SK-N-SH (cell line): ENCODE results near the gene TADA3. TPM values are rescaled to one million over a fixed set of nuclear protein-coding genes. Genes with fewer than 3 reads are reported as not detected.

ENCODE experiments used
- CTCF ChIA-PET: fragments of 300-600, 350-600 bp; formaldehyde crosslinking; extraction: SDS; loops from one replicate; lab custom pipeline; 2021; lab: Yijun Ruan, JAX
- POLR2A ChIA-PET: fragments of 350-600 bp; sonication (Branson Sonifier 250); formaldehyde crosslinking; extraction: SDS; loops from one replicate; lab custom pipeline; 2020; ENCODE audit warnings: antibody characterized with exemption, inconsistent platforms; lab: Yijun Ruan, JAX
- DNase-seq: peaks from one replicate; pipeline ENCODE4 v3.0.0; 2012
- H2AFZ ChIP-seq: fragments of 200-600 bp; sonication (generic); 2 replicates; pipeline ENCODE4 v1.8.1; 2016; ENCODE audit warnings: antibody characterized with exemption, mild to moderate bottlenecking, low read depth
- H3F3A ChIP-seq: fragments of 200-600 bp; sonication (generic); replicated peaks from 2 replicates; pipeline ENCODE3; 2016; ENCODE audit warnings: antibody characterized with exemption, mild to moderate bottlenecking; ENCODE audit not compliant: insufficient read depth
- H3K27ac ChIP-seq, 2 experiments: fragments of 200-500 bp in 1 of 2; fragments of 200-600 bp in 1 of 2; sonication (Bioruptor generic) in 1 of 2; sonication (generic), shearing (Covaris generic) in 1 of 2; 2 replicates each; pipeline versions ENCODE4 v1.5.1 to v1.6.1; 2014 to 2016; ENCODE audit warnings: low read depth in 2 of 2, inconsistent platforms in 1 of 2, low read length in 1 of 2, mild to moderate bottlenecking in 1 of 2, mixed read lengths in 1 of 2
- H3K27me3 ChIP-seq: fragments of 200-600 bp; sonication (generic), shearing (Covaris generic); 2 replicates; pipeline ENCODE4 v1.6.1; 2016; ENCODE audit warnings: mixed run types; ENCODE audit not compliant: insufficient read depth
- H3K36me3 ChIP-seq, 2 experiments: fragments of 200-500 bp in 1 of 2; fragments of 200-600 bp in 1 of 2; sonication (Bioruptor generic) in 1 of 2; sonication (generic) in 1 of 2; replicated peaks in 1 of 2; 2 replicates each; pipeline versions ENCODE3 to v1.5.1; 2014 to 2016; ENCODE audit warnings: low read length in 1 of 2, mild to moderate bottlenecking in 1 of 2; ENCODE audit not compliant: insufficient read depth in 2 of 2, control insufficient read depth in 1 of 2
- H3K4me1 ChIP-seq, 2 experiments: fragments of 200-500 bp in 1 of 2; fragments of 200-600 bp in 1 of 2; sonication (Bioruptor generic) in 1 of 2; sonication (generic), shearing (Covaris generic) in 1 of 2; 2 replicates each; pipeline versions ENCODE4 v1.5.1 to v1.6.1; 2014 to 2016; ENCODE audit warnings: low read depth in 1 of 2, low read length in 1 of 2, mixed run types in 1 of 2; ENCODE audit not compliant: insufficient read depth in 2 of 2, control insufficient read depth in 1 of 2
- H3K4me2 ChIP-seq: fragments of 200-600 bp; sonication (generic), shearing (Covaris generic); 2 replicates; pipeline ENCODE4 v1.6.1; 2017; ENCODE audit warnings: mixed run types
- H3K4me3 ChIP-seq, 2 experiments: fragments of 200-500 bp in 1 of 2; fragments of 200-600 bp in 1 of 2; sonication (Bioruptor generic) in 1 of 2; sonication (generic), shearing (Covaris generic) in 1 of 2; 2 replicates each; pipeline versions ENCODE4 v1.5.1 to v1.8.1; 2014 to 2016; ENCODE audit warnings: low read depth in 2 of 2, inconsistent platforms in 1 of 2, low read length in 1 of 2, mild to moderate bottlenecking in 1 of 2, mixed read lengths in 1 of 2, moderate library complexity in 1 of 2
- H3K79me2 ChIP-seq: fragments of 200-600 bp; sonication (generic); 2 replicates; pipeline ENCODE4 v1.8.1; 2017; ENCODE audit warnings: mild to moderate bottlenecking; ENCODE audit not compliant: insufficient read depth
- H3K9ac ChIP-seq: fragments of 200-600 bp; sonication (generic); 2 replicates; pipeline ENCODE4 v1.6.1; 2017; ENCODE audit warnings: mixed run types
- H3K9me2 ChIP-seq: fragments of 200-600 bp; sonication (generic); 2 replicates; pipeline ENCODE4 v1.6.1; 2017; ENCODE audit warnings: mixed run types
- H3K9me3 ChIP-seq: fragments of 200-600 bp; sonication (generic); 2 replicates; pipeline ENCODE4 v1.6.1; 2017; ENCODE audit warnings: mixed run types, mild to moderate bottlenecking, moderate library complexity
- H4K20me1 ChIP-seq: fragments of 200-600 bp; sonication (generic); 2 replicates; pipeline ENCODE4 v1.6.1; 2017; ENCODE audit warnings: mild to moderate bottlenecking, mixed run types; ENCODE audit not compliant: insufficient read depth
- CHD2 ChIP-seq: fragments of 150-350 bp; IDR thresholded peaks from 2 replicates; pipeline ENCODE4 v1.6.1; 2018; ENCODE audit warnings: low read length; ENCODE audit not compliant: partially characterized antibody
- FOXM1 ChIP-seq: IDR thresholded peaks from 2 replicates; pipeline ENCODE4 v1.4.0; 2012; ENCODE audit warnings: low read depth, mild to moderate bottlenecking
- GABPA ChIP-seq: IDR thresholded peaks from 2 replicates; pipeline ENCODE4 v1.4.0; 2012; ENCODE audit warnings: low read depth, mild to moderate bottlenecking
- MEF2A ChIP-seq: IDR thresholded peaks from 2 replicates; pipeline ENCODE4 v1.4.0; 2012; ENCODE audit warnings: low read depth, borderline replicate concordance
- RXRA ChIP-seq: IDR thresholded peaks from 2 replicates; pipeline ENCODE4 v1.4.0; 2012; ENCODE audit warnings: low read depth, mild to moderate bottlenecking, borderline replicate concordance
- SMC3 ChIP-seq: IDR thresholded peaks from 2 replicates; pipeline ENCODE4 v1.6.1; 2012; ENCODE audit warnings: low read depth, low read length, improper control_type of control experiment
- TAF1 ChIP-seq: IDR thresholded peaks from 2 replicates; pipeline ENCODE4 v1.6.1; 2012; ENCODE audit warnings: low read depth, mild to moderate bottlenecking, low read length, moderate library complexity, borderline replicate concordance
- TCF12 ChIP-seq: IDR thresholded peaks from 2 replicates; pipeline ENCODE4 v1.4.0; 2012
- ZBTB33 ChIP-seq: IDR thresholded peaks from 2 replicates; pipeline ENCODE4 v1.4.0; 2012; ENCODE audit warnings: low read depth, borderline replicate concordance
- WGBS: methylation state at CpG from one replicate; pipeline ENCODE4 v1.1.6; 2017; ENCODE audit warnings: low lambda C conversion rate; 5-methylcytosine and 5-hydroxymethylcytosine counted together
- polyA plus RNA-seq, 3 experiments: library from polyadenylated mRNA; depleted of rRNA; stranded (reverse); fragments of >200 nt; gene quantifications; 2 replicates each; pipeline ENCODE4 v1.2.3, GENCODE V29; 2012
- TF ChIP-seq, protein P1 (sequence below): fragments of 150-350 bp; IDR thresholded peaks from 2 replicates; pipeline ENCODE4 v1.6.1; 2016; ENCODE audit warnings: mild to moderate bottlenecking, low read depth, low read length
- TF ChIP-seq, protein P2 (sequence below): IDR thresholded peaks from 2 replicates; pipeline ENCODE4 v1.6.1; 2012; ENCODE audit warnings: mild to moderate bottlenecking, low read depth, low read length, moderate library complexity
- TF ChIP-seq, protein P3 (sequence below): fragments of 150-350 bp; IDR thresholded peaks from 2 replicates; pipeline ENCODE4 v1.6.1; 2017; ENCODE audit warnings: antibody characterized with exemption, low read length, low read depth, borderline replicate concordance

The TADA3 gene
- polyA plus RNA-seq, 1 of the 3 experiments (the other 2 are of a cell fraction) = 102 TPM

DNA sequence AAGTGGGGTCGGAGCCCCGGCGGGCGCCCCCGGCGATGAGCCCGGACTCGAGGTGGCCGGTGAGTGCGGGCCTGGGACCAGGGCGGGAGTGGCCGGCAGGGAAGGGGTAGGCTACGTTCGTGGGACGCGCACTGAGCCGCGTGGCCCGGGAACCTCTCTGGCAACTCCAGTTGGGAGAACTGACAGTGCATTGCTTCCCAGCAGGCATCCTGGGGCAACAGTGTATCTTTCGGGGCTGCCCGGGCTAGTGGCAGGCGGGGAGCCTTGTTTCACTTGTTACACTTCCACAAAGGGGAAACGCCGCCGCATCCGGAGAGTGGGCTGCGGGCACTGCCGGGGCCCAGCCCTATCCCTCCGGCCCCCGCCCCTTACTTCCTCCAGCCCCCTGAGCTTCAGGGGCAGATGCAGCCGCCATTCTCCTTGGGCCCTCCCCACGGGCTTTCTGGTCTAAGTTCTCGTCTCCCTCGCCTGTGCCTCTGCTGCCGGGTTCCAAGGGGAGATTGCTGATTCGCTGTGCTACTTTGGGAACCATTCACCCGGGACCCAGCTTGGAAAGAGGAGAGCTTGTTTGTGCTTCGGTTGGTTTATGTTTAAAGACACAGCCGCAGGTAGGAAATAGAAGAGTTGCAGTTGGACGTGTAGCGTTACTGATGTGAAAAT, 60.1 kb downstream of the TADA3 start:
- Histone ChIP-seq H3K4me3 (peak overlapping the region; percentile 84 to 91), H3K9me2 (no peaks in the 10 kb centered on the region), H4K20me1 (peaks cover 25% of the 10 kb centered on the region), H3K27ac (peak overlapping the region; percentile 95 to 98; a peak in 2 of 4 replicates), H3K36me3 (peaks cover 19 to 26% of the 10 kb centered on the region in 2 experiments), H3K9me3 (no peaks in the 10 kb centered on the region), H3K79me2 (peaks cover 56% of the 10 kb centered on the region), H3K27me3 (no peaks in the 10 kb centered on the region), H3F3A (peaks cover 14% of the 10 kb centered on the region), H3K4me2 (peak overlapping the region; percentile 100), H3K4me1 (peaks cover 5 to 12% of the 10 kb centered on the region in 2 experiments; a peak in 1 of 4 replicates), H3K9ac (peak overlapping the region; percentile 98), H2AFZ (peak overlapping the region; percentile 99)
- DNase-seq = no peak
- ChIA-PET POLR2A (interaction anchor here (1.2 to 4.4 kb wide), 2 partner anchors 13 to 18 kb away, joined by 3 to 22 read pairs; partner anchors contain the start of gene OGG1), CTCF (interaction anchor here (0.9 to 2.1 kb wide), 5 partner anchors 12 to 555 kb away, joined by 3 to 10 read pairs (median 4); partner anchors contain the start of gene OGG1)
- TF ChIP-seq, protein P1, sequence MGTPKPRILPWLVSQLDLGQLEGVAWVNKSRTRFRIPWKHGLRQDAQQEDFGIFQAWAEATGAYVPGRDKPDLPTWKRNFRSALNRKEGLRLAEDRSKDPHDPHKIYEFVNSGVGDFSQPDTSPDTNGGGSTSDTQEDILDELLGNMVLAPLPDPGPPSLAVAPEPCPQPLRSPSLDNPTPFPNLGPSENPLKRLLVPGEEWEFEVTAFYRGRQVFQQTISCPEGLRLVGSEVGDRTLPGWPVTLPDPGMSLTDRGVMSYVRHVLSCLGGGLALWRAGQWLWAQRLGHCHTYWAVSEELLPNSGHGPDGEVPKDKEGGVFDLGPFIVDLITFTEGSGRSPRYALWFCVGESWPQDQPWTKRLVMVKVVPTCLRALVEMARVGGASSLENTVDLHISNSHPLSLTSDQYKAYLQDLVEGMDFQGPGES = no peak
- TF ChIP-seq SMC3 = no peak
- no peak for TF ChIP-seq TCF12
- no peak for TF ChIP-seq FOXM1
- no peak for TF ChIP-seq MEF2A
- TF ChIP-seq, protein P2, sequence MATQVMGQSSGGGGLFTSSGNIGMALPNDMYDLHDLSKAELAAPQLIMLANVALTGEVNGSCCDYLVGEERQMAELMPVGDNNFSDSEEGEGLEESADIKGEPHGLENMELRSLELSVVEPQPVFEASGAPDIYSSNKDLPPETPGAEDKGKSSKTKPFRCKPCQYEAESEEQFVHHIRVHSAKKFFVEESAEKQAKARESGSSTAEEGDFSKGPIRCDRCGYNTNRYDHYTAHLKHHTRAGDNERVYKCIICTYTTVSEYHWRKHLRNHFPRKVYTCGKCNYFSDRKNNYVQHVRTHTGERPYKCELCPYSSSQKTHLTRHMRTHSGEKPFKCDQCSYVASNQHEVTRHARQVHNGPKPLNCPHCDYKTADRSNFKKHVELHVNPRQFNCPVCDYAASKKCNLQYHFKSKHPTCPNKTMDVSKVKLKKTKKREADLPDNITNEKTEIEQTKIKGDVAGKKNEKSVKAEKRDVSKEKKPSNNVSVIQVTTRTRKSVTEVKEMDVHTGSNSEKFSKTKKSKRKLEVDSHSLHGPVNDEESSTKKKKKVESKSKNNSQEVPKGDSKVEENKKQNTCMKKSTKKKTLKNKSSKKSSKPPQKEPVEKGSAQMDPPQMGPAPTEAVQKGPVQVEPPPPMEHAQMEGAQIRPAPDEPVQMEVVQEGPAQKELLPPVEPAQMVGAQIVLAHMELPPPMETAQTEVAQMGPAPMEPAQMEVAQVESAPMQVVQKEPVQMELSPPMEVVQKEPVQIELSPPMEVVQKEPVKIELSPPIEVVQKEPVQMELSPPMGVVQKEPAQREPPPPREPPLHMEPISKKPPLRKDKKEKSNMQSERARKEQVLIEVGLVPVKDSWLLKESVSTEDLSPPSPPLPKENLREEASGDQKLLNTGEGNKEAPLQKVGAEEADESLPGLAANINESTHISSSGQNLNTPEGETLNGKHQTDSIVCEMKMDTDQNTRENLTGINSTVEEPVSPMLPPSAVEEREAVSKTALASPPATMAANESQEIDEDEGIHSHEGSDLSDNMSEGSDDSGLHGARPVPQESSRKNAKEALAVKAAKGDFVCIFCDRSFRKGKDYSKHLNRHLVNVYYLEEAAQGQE = no peak
- TF ChIP-seq, protein P3, sequence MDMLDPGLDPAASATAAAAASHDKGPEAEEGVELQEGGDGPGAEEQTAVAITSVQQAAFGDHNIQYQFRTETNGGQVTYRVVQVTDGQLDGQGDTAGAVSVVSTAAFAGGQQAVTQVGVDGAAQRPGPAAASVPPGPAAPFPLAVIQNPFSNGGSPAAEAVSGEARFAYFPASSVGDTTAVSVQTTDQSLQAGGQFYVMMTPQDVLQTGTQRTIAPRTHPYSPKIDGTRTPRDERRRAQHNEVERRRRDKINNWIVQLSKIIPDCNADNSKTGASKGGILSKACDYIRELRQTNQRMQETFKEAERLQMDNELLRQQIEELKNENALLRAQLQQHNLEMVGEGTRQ = no peak
- no peak for TF ChIP-seq TAF1
- no peak for TF ChIP-seq CHD2
- no peak for TF ChIP-seq RXRA
- TF ChIP-seq ZBTB33 = no peak
- TF ChIP-seq GABPA = no peak
- whole genome bisulfite sequencing = under 1% methylated on average over 19 of the region's 41 CpGs
